ENCODE results near the gene MXRA8.
"Not testable (repeated sequence)": the region's sequence is repeated elsewhere in the genome, so short reads cannot be mapped to it uniquely, and the experiment has no call there.

MXRA8 gene

DNA sequence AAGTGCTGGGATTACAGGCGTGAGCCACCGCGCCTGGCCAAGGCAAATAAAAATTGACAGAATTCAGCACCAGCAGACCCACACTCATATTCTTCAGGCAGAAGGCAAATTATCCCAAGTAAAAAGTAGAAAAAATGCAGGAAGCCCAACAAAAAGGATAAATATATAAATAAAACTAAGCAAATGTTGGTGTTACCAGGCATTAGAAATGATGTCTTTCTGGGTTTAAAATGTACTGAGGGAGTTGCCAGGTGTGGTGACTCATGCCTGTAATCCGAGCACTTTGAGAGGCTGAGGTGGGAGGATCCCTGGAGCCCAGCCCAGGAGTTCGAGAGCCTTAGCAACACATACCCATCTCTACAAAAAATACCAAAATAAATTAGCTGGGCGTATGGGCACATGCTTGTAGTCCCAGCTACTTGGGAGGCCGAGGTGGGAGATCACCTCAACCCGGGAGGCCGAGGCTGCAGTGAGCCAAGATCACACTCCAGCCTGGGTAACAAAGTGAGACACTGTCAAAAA is 40.2 kb downstream of the MXRA8 start:
- Histone ChIP-seq H4K91ac (ENCODE audit: low read length) (no peak overlapping the region), H2BK120ac (ENCODE audit: low read depth, low read length) (no peak overlapping the region), H3K27ac (ENCODE audit: low read length, poor library complexity, severe bottlenecking) (no peak overlapping the region), H3K4me1 (ENCODE audit: control insufficient read depth, insufficient read depth, low read depth, low read length) (peaks cover 50% of the 10 kb centered on the region), H3K18ac (ENCODE audit: low read depth in 1 of 2, low read length in 2 of 2) (no peak overlapping the region), H2AK5ac (ENCODE audit: low read length, severe bottlenecking) (no peak overlapping the region), H3K27me3 (ENCODE audit: control insufficient read depth in 1 of 2, insufficient read depth in 1 of 2, low read length in 2 of 2) (no peaks in the 10 kb centered on the region), H3K9me3 (ENCODE audit: control insufficient read depth, low read length) (no peaks in the 10 kb centered on the region), H3K4me2 (ENCODE audit: low read length, poor library complexity, severe bottlenecking) (no peak overlapping the region), H4K8ac (ENCODE audit: low read length) (no peak overlapping the region), H2AFZ (ENCODE audit: low read depth, low read length) (no peak overlapping the region), H3K36me3 (ENCODE audit: control insufficient read depth in 1 of 2, insufficient read depth in 2 of 2, low read depth in 1 of 2, low read length in 2 of 2) (peaks cover 51 to 80% of the 10 kb centered on the region in 2 experiments), H3K79me1 (replicated peaks; ENCODE audit: low read length, poor library complexity, severe bottlenecking) (peaks cover 31% of the 10 kb centered on the region), H3K4ac (ENCODE audit: low read depth in 1 of 2, low read length in 2 of 2) (no peak overlapping the region), H3K4me3 (ENCODE audit: insufficient read depth in 1 of 2, low read depth in 1 of 2, low read length in 2 of 2) (no peak overlapping the region), H2BK15ac (ENCODE audit: low read depth, poor library complexity, severe bottlenecking) (no peak overlapping the region), H3K14ac (ENCODE audit: low read length in 2 of 2) (no peak overlapping the region), H2BK5ac (ENCODE audit: low read depth, low read length, poor library complexity, severe bottlenecking) (no peak overlapping the region), H3K9ac (ENCODE audit: low read length) (peak overlapping the region; percentile 83), H2BK12ac (ENCODE audit: low read length in 2 of 2) (no peak overlapping the region), H3K23ac (ENCODE audit: low read length in 2 of 2) (no peak overlapping the region)
- 56% methylated on average over 7 of the region's 9 CpGs for WGBS
- peak; percentile 74 for DNase-seq

- Histone ChIP-seq H3K4me1 (ENCODE audit: control insufficient read depth, insufficient read depth, low read depth, low read length) (peaks cover 44% of the 10 kb centered on the region), H2BK120ac (ENCODE audit: low read depth, low read length) (no peak overlapping the region), H4K91ac (ENCODE audit: low read length) (no peak overlapping the region), H3K4me3 (ENCODE audit: insufficient read depth in 1 of 2, low read depth in 1 of 2, low read length in 2 of 2) (no peak overlapping the region), H3K14ac (ENCODE audit: low read length in 2 of 2) (no peak overlapping the region), H3K9ac (ENCODE audit: low read length) (peak overlapping the region; percentile 83), H3K79me1 (replicated peaks; ENCODE audit: low read length, poor library complexity, severe bottlenecking) (peaks cover 38% of the 10 kb centered on the region), H3K9me3 (ENCODE audit: control insufficient read depth, low read length) (no peaks in the 10 kb centered on the region), H4K8ac (ENCODE audit: low read length) (no peak overlapping the region), H3K4me2 (ENCODE audit: low read length, poor library complexity, severe bottlenecking) (no peak overlapping the region), H2BK5ac (ENCODE audit: low read depth, low read length, poor library complexity, severe bottlenecking) (no peak overlapping the region), H3K27ac (ENCODE audit: low read length, poor library complexity, severe bottlenecking) (no peak overlapping the region), H3K23ac (ENCODE audit: low read length in 2 of 2) (no peak overlapping the region), H3K4ac (ENCODE audit: low read depth in 1 of 2, low read length in 2 of 2) (no peak overlapping the region), H3K27me3 (ENCODE audit: control insufficient read depth in 1 of 2, insufficient read depth in 1 of 2, low read length in 2 of 2) (no peaks in the 10 kb centered on the region), H3K36me3 (ENCODE audit: control insufficient read depth in 1 of 2, insufficient read depth in 2 of 2, low read depth in 1 of 2, low read length in 2 of 2) (peaks cover 58 to 81% of the 10 kb centered on the region in 2 experiments), H2BK15ac (ENCODE audit: low read depth, poor library complexity, severe bottlenecking) (no peak overlapping the region), H3K18ac (ENCODE audit: low read depth in 1 of 2, low read length in 2 of 2) (no peak overlapping the region), H2AFZ (ENCODE audit: low read depth, low read length) (no peak overlapping the region), H2AK5ac (ENCODE audit: low read length, severe bottlenecking) (no peak overlapping the region), H2BK12ac (ENCODE audit: low read length in 2 of 2) (no peak overlapping the region)
- no peak for DNase-seq
- 91% methylated on average over 6 of the region's 6 CpGs for WGBS
These were observed 40.9 kb downstream of the MXRA8 start for GRCh38 chr1:1317420-1317819.

GRCh38 chr1:1316199-1316598 is 42.2 kb downstream of the MXRA8 start:
- DNase-seq; H4K8ac ChIP-seq (ENCODE audit: low read length); H3K4me2 ChIP-seq (ENCODE audit: low read length, poor library complexity, severe bottlenecking); H3K18ac ChIP-seq (ENCODE audit: low read depth in 1 of 2, low read length in 2 of 2); H2BK12ac ChIP-seq (ENCODE audit: low read length in 2 of 2); H2BK5ac ChIP-seq (ENCODE audit: low read depth, low read length, poor library complexity, severe bottlenecking); H3K14ac ChIP-seq (ENCODE audit: low read length in 2 of 2); H3K27me3 ChIP-seq (ENCODE audit: control insufficient read depth in 1 of 2, insufficient read depth in 1 of 2, low read length in 2 of 2); H2AK5ac ChIP-seq (ENCODE audit: low read length, severe bottlenecking); H3K4ac ChIP-seq (ENCODE audit: low read depth in 1 of 2, low read length in 2 of 2); H3K9ac ChIP-seq (ENCODE audit: low read length); H3K9me3 ChIP-seq (ENCODE audit: control insufficient read depth, low read length); H2BK15ac ChIP-seq (ENCODE audit: low read depth, poor library complexity, severe bottlenecking); H2BK120ac ChIP-seq (ENCODE audit: low read depth, low read length); H3K4me3 ChIP-seq (ENCODE audit: insufficient read depth in 1 of 2, low read depth in 1 of 2, low read length in 2 of 2); H4K91ac ChIP-seq (ENCODE audit: low read length); H3K27ac ChIP-seq (ENCODE audit: low read length, poor library complexity, severe bottlenecking); H3K23ac ChIP-seq (ENCODE audit: low read length in 2 of 2); H2AFZ ChIP-seq (ENCODE audit: low read depth, low read length): not testable (repeated sequence)
- peaks cover 33% of the 10 kb centered on the region for H3K4me1 ChIP-seq (ENCODE audit: control insufficient read depth, insufficient read depth, low read depth, low read length)
- H3K36me3 ChIP-seq (ENCODE audit: control insufficient read depth in 1 of 2, insufficient read depth in 2 of 2, low read depth in 1 of 2, low read length in 2 of 2): peaks cover 65 to 83% of the 10 kb centered on the region in 2 experiments
- peaks cover 41% of the 10 kb centered on the region for H3K79me1 ChIP-seq (replicated peaks; ENCODE audit: low read length, poor library complexity, severe bottlenecking)
- 91% methylated on average over 8 of the region's 8 CpGs for WGBS

- H2AFZ ChIP-seq (ENCODE audit: low read depth, low read length): no peak overlapping the region
- H3K36me3 ChIP-seq (ENCODE audit: control insufficient read depth in 1 of 2, insufficient read depth in 2 of 2, low read depth in 1 of 2, low read length in 2 of 2): peaks cover 70 to 83% of the 10 kb centered on the region in 2 experiments
- H2BK5ac ChIP-seq (ENCODE audit: low read depth, low read length, poor library complexity, severe bottlenecking): no peak overlapping the region
- no peak overlapping the region for H4K8ac ChIP-seq (ENCODE audit: low read length)
- no peak overlapping the region for H3K23ac ChIP-seq (ENCODE audit: low read length in 2 of 2)
- no peak overlapping the region for H2BK120ac ChIP-seq (ENCODE audit: low read depth, low read length)
- no peak overlapping the region for H3K4me2 ChIP-seq (ENCODE audit: low read length, poor library complexity, severe bottlenecking)
- H2AK5ac ChIP-seq (ENCODE audit: low read length, severe bottlenecking): no peak overlapping the region
- no peaks in the 10 kb centered on the region for H3K27me3 ChIP-seq (ENCODE audit: control insufficient read depth in 1 of 2, insufficient read depth in 1 of 2, low read length in 2 of 2)
- no peak overlapping the region for H2BK15ac ChIP-seq (ENCODE audit: low read depth, poor library complexity, severe bottlenecking)
- 61% methylated on average over 7 of the region's 26 CpGs for WGBS
- no peak overlapping the region for H4K91ac ChIP-seq (ENCODE audit: low read length)
- no peaks in the 10 kb centered on the region for H3K9me3 ChIP-seq (ENCODE audit: control insufficient read depth, low read length)
- H3K79me1 ChIP-seq (replicated peaks; ENCODE audit: low read length, poor library complexity, severe bottlenecking): peaks cover 42% of the 10 kb centered on the region
- no peak overlapping the region for H3K18ac ChIP-seq (ENCODE audit: low read depth in 1 of 2, low read length in 2 of 2)
- H3K4me1 ChIP-seq (ENCODE audit: control insufficient read depth, insufficient read depth, low read depth, low read length): peaks cover 26% of the 10 kb centered on the region
- no peak for DNase-seq
- H3K27ac ChIP-seq (ENCODE audit: low read length, poor library complexity, severe bottlenecking): no peak overlapping the region
- no peak overlapping the region for H3K14ac ChIP-seq (ENCODE audit: low read length in 2 of 2)
- no peak overlapping the region for H3K4me3 ChIP-seq (ENCODE audit: insufficient read depth in 1 of 2, low read depth in 1 of 2, low read length in 2 of 2)
- H2BK12ac ChIP-seq (ENCODE audit: low read length in 2 of 2): no peak overlapping the region
- no peak overlapping the region for H3K9ac ChIP-seq (ENCODE audit: low read length)
- H3K4ac ChIP-seq (ENCODE audit: low read depth in 1 of 2, low read length in 2 of 2): no peak overlapping the region
These were observed 42.9 kb downstream of the MXRA8 start for GRCh38 chr1:1315435-1315954.
